Fibroblast of the conjunctiva (primary cell): ENCODE measurements around the gene PTPN2.

Experiments
- DNase-seq: peaks from one replicate; pipeline ENCODE4 v3.0.0-alpha.2; 2010; ENCODE audit warnings: low read depth

The PTPN2 gene

GRCh38 chr18:12745095-12745795 lies 138.8 kb downstream of the PTPN2 start:
- DNase-seq: no peak

- DNase-seq: peak; percentile 75
Observed at GRCh38 chr18:12744103-12744502, 139.9 kb downstream of the PTPN2 start.

- DNase-seq: peak; percentile 40
Observed at GRCh38 chr18:12742453-12742852, 141.6 kb downstream of the PTPN2 start.
